HT-29 (cell line): ENCODE data around the gene CDR2L. TPM values are rescaled to one million over a fixed set of nuclear protein-coding genes. Genes with fewer than 3 reads are reported as not detected.
A peak's percentile ranks its signal among the peaks of the same experiment; 100 is the strongest.
"Not testable (repeated sequence)": the region's sequence is repeated elsewhere in the genome, so short reads cannot be mapped to it uniquely, and the experiment has no call there.

Source experiments
- DNase-seq: peaks from one replicate; pipeline ENCODE4 v3.0.0-alpha.2; 2015; ENCODE audit warnings: low spot score
- total RNA-seq: library from RNA; depleted of rRNA; stranded (reverse); fragments of >200 nt; shearing (Covaris generic); gene quantifications from 2 replicates; pipeline ENCODE4 v1.2.3, GENCODE V29; 2014

Gene CDR2L
- total RNA-seq, 1 experiment from 2014 or later = 10.2 TPM

DNA sequence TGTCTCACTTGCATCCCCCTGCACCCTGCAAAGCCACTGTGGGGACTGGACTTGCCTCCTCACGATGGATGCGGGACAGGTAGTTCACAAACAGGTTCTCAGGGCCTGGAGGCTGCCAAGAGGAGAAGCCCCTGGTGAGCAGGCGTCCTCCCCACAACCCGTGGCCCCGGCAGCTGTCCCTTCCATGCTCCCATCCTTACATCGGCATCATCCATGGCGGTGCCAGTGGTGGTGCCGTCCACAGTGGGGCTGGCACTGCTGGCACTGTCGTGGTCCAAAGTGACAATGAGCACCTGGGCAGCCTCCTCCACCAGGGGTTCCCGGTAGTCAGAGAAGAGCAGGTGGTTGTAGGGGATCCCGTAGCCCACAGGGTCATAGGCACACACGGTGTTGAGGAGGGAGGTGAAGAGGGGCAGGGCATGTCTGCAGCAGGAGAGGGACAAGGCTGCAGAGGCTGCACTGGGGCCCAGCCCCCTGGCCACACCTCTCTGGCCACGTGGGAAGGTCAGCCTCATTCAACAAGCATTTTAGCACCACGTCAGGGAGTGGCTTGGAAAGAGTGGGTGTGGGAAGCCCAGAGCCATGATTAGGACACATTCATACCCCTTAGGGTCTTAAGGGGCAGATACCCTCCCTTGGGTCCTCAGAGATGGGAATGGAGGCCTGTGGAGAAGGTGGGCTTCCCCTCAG, 27.5 kb upstream of the CDR2L start:
- DNase-seq = no peak

GRCh38 chr17:74960570-74961342, 26.7 kb upstream of the CDR2L start:
- peak; percentile 81 for DNase-seq

DNA sequence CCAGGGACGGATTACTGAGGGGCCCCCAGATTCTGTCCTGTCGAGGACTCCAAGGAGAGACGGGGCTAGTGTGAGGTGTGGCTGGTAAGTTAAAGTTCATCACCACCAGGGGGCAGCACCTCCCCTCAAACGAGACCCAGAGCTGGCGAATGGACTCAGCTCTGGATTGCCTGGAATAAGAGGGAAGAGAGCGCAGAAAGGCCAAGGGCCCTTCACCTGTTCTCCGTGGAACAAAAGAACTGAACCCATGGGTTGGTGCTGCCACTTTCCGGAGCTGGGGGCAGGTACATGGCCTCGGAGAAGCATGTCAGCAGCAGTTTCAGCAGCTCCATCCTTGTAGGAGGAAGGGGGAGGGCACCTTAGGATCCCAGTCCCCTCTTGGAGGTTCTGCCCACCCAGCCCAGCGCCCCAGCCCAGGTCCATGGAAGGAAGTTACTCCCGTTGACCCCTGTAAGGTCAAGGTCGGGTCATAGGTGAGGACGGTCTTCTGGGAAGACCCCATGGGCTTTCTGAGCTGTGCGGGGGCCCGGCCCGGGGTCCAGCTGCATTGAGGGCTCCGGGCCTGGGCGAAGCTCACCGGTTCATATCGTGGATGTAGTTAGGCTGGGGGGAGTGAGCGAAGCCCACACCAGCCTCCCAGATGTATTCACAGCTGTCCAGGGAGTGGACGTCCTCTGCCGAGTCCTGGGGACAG, 25.6 kb upstream of the CDR2L start:
- peak; percentile 91 for DNase-seq

GRCh38 chr17:74962622-74963394, 24.6 kb upstream of the CDR2L start:
- no peak for DNase-seq

DNA sequence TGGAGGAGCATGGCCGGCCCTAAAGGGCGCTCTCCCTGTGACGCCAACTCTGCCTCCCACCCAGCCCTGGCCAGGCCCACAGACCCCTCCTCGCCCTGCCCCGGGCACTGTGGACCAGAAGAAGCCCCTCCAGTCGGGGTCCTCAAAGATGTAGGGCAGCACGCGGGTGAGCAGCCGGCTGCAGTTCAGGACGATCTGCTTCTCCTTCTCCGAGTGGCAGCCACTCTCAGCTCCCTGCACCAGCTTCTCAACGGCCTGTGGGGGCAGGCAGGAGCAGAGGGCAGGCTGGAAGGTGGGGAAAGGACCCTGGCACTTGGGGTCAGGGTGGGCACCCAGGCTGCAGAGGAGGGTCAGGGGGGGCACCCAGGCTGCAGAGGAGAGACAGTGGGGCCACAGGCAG, 23.8 kb upstream of the CDR2L start:
- no peak for DNase-seq

GRCh38 chr17:74964246-74964761, 23.1 kb upstream of the CDR2L start:
- no peak for DNase-seq

GRCh38 chr17:74964988-74965622, 22.3 kb upstream of the CDR2L start:
- no peak for DNase-seq

- peak; percentile 80 for DNase-seq
Measured at GRCh38 chr17:74968361-74968780, 19.1 kb upstream of the CDR2L start.

DNA sequence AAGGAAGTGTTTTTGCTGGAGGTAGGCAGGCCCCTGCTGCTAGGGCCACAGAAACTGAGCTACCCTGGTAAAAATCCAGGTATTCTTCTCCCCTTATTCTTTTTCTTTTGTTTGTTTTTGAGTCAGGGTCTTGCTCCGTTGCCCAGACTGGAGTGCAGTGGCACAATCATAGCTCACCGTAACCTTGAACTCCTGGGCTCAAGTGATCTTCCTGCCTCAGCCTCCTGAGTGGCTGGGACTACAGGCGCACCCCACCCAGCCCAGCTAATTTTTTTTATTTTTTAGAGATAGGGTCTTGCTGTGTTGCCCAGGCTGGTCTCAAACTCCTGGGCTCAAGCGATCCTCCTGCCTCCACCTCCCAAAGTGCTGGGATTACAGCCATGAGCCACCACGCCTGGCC, 17.9 kb upstream of the CDR2L start:
- not testable (repeated sequence) for DNase-seq

DNA sequence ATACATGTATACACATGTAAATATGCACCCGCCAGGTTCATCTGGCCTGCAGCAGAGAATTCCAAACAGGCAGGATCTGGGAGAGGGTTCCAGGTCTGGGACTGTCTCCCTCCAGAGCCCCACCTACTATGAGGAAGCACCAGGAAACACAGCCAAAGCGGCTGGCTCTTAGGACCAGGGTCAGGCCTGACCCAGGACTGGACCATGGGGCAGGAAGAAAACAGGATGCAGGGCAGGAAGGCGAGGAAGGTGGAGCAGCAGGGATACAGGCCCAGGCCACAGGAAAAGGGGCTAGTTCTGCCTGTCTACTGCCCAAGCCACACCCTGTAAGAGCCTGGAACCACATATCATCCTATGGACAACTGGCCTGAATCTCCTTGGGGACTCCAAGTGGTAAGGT, 17.0 kb upstream of the CDR2L start:
- no peak for DNase-seq

- no peak for DNase-seq
Measured at GRCh38 chr17:74971069-74971841, 16.2 kb upstream of the CDR2L start.

DNA sequence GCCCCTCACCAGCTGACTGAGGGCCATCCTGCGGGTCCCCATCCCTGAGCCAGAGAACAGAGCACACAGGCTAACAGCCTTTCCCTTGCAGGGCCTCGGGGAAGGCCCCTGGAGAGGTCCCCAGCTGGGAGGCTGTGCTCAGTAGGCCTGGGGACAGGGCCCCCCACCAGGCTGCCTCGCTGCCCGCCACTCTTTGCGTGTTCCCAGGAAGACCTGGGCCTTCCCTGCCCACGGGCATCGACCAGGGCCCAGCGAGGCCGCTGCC, 15.7 kb upstream of the CDR2L start:
- no peak for DNase-seq

DNA sequence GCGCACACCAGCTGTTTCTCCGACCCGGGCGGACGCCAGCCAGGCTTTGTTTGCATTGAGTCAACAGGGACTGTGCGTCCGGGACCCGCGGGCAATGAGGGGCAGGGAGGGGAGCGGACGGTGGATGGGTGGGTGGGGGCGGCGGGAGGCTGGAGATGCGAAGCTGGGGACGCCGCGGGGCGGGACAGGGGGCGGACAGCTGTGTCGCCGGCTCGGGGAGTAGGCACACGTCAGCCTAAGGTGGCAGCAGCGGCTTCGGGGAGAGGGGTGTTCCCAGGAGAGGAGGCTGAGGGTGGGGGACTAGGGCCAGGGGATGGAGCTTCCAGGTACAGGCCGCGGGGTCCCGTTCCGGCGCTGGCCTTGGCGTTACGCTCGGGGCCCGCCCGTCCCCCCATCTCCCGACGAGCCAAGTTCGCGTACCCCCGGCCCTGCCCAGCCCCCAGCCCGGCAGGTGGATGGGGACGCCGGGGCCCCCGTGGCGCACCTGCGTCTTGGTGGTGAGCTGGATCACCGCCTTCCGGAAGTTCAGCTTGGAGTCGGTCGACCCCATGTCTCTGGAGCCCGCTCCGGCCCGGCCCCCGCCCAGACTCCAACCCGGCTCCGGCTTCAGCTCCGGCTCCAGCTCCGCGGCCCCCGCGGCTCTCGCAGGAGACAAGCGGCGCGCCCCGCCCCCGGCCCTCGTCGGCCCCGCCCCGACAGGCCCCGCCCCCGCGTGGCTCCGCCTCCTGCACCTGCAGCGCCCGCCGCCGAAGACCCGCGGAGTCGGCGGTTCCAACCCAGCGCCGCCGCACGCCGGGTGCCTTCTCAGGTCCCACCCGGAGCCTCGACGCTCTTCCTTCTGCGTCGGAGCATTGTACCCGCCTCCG, 15.1 kb upstream of the CDR2L start, which contains the start of gene HID1:
Gene HID1, minus strand, starts transcription at position 653 of the 866 bp plus-strand sequence. Its CDS starts 103 bp downstream, at position 550.
- DNase-seq = peak; percentile 60

DNA sequence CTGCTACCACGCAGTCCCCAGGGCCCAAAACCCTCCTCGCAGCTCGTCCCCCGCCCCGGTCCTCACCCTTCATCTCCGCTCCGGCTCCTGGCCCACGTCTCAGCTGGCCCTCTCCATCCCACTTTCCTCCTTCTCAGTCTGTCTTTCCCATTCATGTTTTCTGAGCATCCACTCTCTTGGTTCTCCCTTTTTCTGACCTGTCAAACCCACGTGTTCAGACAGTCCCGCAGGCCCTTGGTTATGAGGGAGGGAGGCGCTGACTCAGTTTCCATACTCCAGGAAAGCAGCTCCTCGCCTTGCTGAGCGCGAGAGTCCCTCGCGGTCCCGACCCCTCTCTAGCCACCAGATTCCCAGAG, 14.5 kb upstream of the CDR2L start:
- DNase-seq = no peak

DNA sequence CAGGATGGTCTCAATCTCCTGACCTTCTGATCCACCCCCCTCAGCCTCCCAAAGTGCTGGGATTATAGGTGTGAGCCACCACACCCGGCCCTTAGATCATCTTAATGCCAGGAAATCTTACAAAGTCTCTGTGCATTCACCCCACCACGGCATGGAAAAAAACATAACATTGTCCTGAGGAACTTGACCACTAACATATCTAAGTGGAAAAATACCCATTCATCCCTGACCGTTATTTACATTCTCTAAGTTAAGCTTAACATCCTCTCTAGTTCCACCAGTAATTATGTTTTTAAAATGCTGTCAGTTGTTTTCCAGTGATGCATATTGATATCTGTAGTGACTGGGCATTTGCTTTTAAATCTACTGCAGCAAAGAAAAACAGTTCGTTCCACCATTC, 11.5 kb upstream of the CDR2L start:
- DNase-seq = no peak

- DNase-seq = no peak
Measured at GRCh38 chr17:74977802-74978201, 9.6 kb upstream of the CDR2L start.

DNA sequence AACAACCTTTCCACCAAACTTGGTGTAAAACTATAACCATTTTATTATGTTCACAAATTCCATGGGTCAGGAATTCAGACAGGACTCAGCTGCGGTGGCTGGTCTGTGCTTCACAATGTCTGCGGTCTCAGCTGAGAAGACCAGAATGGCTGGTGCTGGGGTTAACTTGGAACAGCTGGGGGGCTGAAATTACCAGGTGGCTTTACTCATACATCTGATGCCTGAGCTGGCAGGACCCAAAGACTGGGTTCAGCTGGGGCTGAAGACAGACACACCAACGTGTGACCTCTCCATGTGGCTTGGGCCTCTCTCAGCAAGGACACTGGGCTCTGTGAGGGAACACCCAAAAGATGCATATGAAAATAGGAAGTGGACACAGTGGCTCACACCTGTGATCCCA, 9.2 kb upstream of the CDR2L start:
- DNase-seq = no peak

DNA sequence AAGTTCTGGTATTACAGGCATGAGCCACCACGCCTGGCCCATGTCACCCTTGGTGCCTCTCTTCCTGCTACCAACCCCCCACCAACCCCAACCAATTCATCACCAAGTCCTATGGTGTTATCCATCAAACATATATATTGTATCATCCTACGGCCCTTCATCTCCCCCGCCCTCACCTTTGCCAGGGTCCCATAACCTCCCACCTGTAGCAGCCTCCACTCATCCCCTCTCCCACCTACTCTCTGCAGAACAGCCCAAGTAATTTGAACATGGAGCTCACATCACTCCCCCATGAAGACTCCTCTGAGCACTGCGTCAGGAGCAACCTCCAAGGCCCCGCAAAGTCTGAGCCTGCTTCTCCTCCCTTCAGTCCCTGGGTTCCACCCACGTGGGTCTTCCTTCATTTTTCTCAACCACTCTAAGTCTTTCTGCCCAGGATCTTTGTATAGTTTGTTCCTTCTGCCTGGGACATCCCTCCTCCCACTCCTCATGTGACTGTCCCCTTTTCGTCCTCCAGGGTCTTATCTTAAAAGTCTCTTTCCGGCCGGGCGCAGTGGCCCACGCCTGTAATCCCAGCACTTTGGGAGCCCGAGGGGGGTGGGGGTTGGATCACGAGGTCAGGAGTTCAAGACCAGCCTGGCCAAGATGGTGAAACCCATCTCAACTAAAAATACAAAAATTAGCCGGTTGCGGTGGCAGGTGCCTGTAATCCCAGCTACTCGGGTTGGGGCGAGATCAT, 7.9 kb upstream of the CDR2L start:
- no peak for DNase-seq
